ENCODE results near the gene ILF3. TPM values are rescaled to one million over a fixed set of nuclear protein-coding genes. Genes with fewer than 3 reads are reported as not detected.

The ILF3 gene
- polyA plus RNA-seq, 3 donors, result 34.4 to 189 (median 48.1) TPM

GRCh38 chr19:10615429-10616023 lies 38.6 kb upstream of the ILF3 start:
- Histone ChIP-seq H3K9ac (ENCODE audit: insufficient read depth, low read length, poor library complexity, severe bottlenecking) (no peak overlapping the region), H3K27ac (ENCODE audit: low read depth in 1 of 2, low read length in 2 of 2) (no peak overlapping the region), H4K20me1 (ENCODE audit: insufficient read depth, low read length) (peaks cover 82% of the 10 kb centered on the region), H3K4me2 (replicated peaks; ENCODE audit: extremely low read depth, low read length, poor library complexity, severe bottlenecking) (no peak overlapping the region), H3K4me3 (replicated peaks in 1 of 3; ENCODE audit: low read depth in 2 of 3, low read length in 3 of 3) (no peak overlapping the region), H3K36me3 (replicated peaks in 1 of 2; ENCODE audit: control insufficient read depth in 1 of 2, insufficient read depth in 2 of 2, low read length in 2 of 2) (no peaks in the 10 kb centered on the region), H3K79me2 (ENCODE audit: insufficient read depth, low read length) (no peaks in the 10 kb centered on the region), H3K9me3 (replicated peaks in 1 of 2; ENCODE audit: control insufficient read depth in 1 of 2, insufficient read depth in 1 of 2, low read length in 2 of 2) (no peaks in the 10 kb centered on the region), H3K27me3 (ENCODE audit: control insufficient read depth in 2 of 2, insufficient read depth in 2 of 2, low read length in 2 of 2) (no peaks in the 10 kb centered on the region), H3K4me1 (ENCODE audit: control insufficient read depth in 1 of 2, insufficient read depth in 2 of 2, low read length in 2 of 2) (peaks cover 10 to 18% of the 10 kb centered on the region in 2 donors), H2AFZ (ENCODE audit: insufficient read depth, low read depth, low read length, poor library complexity, severe bottlenecking) (no peak overlapping the region)
- H3K27ac Mint-ChIP-seq, result peak overlapping the region in 3 of 7 donors; percentile 59 to 81 (median 77)
- H3K27me3 Mint-ChIP-seq (ENCODE audit: low read depth in 3 of 3), result peaks cover 0 to 4% (median 0%) of the 10 kb centered on the region in 3 donors
- H3K9me3 Mint-ChIP-seq, result no peaks in the 10 kb centered on the region
- H3K36me3 Mint-ChIP-seq, result peaks cover 13 to 16% of the 10 kb centered on the region in 2 donors
- DNase-seq, result peak in 2 of 3 donors; percentile 10 to 16
- WGBS (ENCODE audit: insufficient coverage), result 77% methylated on average over 10 of the region's 14 CpGs
- no peak for TF ChIP-seq CTCF (IDR thresholded peaks at IDR 0.05)
- intact Hi-C loops (cut with micrococcal nuclease), result no loop called here
- H3K4me3 Mint-ChIP-seq, result peak overlapping the region in 1 of 2 donors; percentile 46
- H3K4me1 Mint-ChIP-seq, result peaks cover 24% of the 10 kb centered on the region

- no peaks in the 10 kb centered on the region for H3K79me2 ChIP-seq (ENCODE audit: insufficient read depth, low read length)
- H3K4me3 Mint-ChIP-seq, result no peak overlapping the region
- TF ChIP-seq CTCF (IDR thresholded peaks at IDR 0.05), result no peak
- H3K9me3 Mint-ChIP-seq, result no peaks in the 10 kb centered on the region
- no peak overlapping the region for H3K9ac ChIP-seq (ENCODE audit: insufficient read depth, low read length, poor library complexity, severe bottlenecking)
- H3K4me1 Mint-ChIP-seq, result peaks cover 21% of the 10 kb centered on the region
- DNase-seq, result no peak
- H3K27me3 Mint-ChIP-seq (ENCODE audit: low read depth in 3 of 3), result peaks cover 0 to 4% (median 3%) of the 10 kb centered on the region in 3 donors
- H3K27me3 ChIP-seq (ENCODE audit: control insufficient read depth in 2 of 2, insufficient read depth in 2 of 2, low read length in 2 of 2), result no peaks in the 10 kb centered on the region
- no peaks in the 10 kb centered on the region for H3K36me3 ChIP-seq (replicated peaks in 1 of 2; ENCODE audit: control insufficient read depth in 1 of 2, insufficient read depth in 2 of 2, low read length in 2 of 2)
- H3K27ac ChIP-seq (ENCODE audit: low read depth in 1 of 2, low read length in 2 of 2), result no peak overlapping the region
- H3K36me3 Mint-ChIP-seq, result peaks cover 16 to 24% of the 10 kb centered on the region in 2 donors
- H3K4me1 ChIP-seq (ENCODE audit: control insufficient read depth in 1 of 2, insufficient read depth in 2 of 2, low read length in 2 of 2), result peaks cover 10% of the 10 kb centered on the region in 2 donors
- H3K27ac Mint-ChIP-seq, result peak overlapping the region in 1 of 7 donors; percentile 37
- no peak overlapping the region for H3K4me3 ChIP-seq (replicated peaks in 1 of 3; ENCODE audit: low read depth in 2 of 3, low read length in 3 of 3)
- intact Hi-C loops (cut with micrococcal nuclease), result no loop called here
- H2AFZ ChIP-seq (ENCODE audit: insufficient read depth, low read depth, low read length, poor library complexity, severe bottlenecking), result no peak overlapping the region
- no peak overlapping the region for H3K4me2 ChIP-seq (replicated peaks; ENCODE audit: extremely low read depth, low read length, poor library complexity, severe bottlenecking)
- H3K9me3 ChIP-seq (replicated peaks in 1 of 2; ENCODE audit: control insufficient read depth in 1 of 2, insufficient read depth in 1 of 2, low read length in 2 of 2), result no peaks in the 10 kb centered on the region
- H4K20me1 ChIP-seq (ENCODE audit: insufficient read depth, low read length), result peaks cover 81% of the 10 kb centered on the region
- WGBS (ENCODE audit: insufficient coverage), result 100% methylated on average over 2 of the region's 15 CpGs
Observed at GRCh38 chr19:10617409-10618121, 36.6 kb upstream of the ILF3 start.
